IMR-90 (cell line): ENCODE results near the gene CTRB2.

ENCODE experiments used
- BHLHE40 ChIP-seq: fragments of 150-350 bp; IDR thresholded peaks from 2 replicates; pipeline ENCODE4 v1.6.1; 2016; ENCODE audit warnings: mild to moderate bottlenecking, low read depth, low read length
- CEBPB ChIP-seq: IDR thresholded peaks from 2 replicates; pipeline ENCODE4 v1.6.1; 2012; ENCODE audit warnings: low read depth, low read length, improper control_type of control experiment
- CHD1 ChIP-seq: IDR thresholded peaks from 2 replicates; pipeline ENCODE4 v1.6.1; 2012; ENCODE audit warnings: low read depth, low read length, improper control_type of control experiment
- FOS ChIP-seq: fragments of 150-350 bp; IDR thresholded peaks from 2 replicates; pipeline ENCODE4 v1.6.1; 2016; ENCODE audit warnings: low read depth, low read length
- MXI1 ChIP-seq: IDR thresholded peaks from 2 replicates; pipeline ENCODE4 v1.6.1; 2012; ENCODE audit warnings: low read depth, mild to moderate bottlenecking, low read length, moderate library complexity, borderline replicate concordance
- NFE2L2 ChIP-seq: fragments of 150-350 bp; IDR thresholded peaks from 2 replicates; pipeline ENCODE4 v1.6.1; 2016; ENCODE audit warnings: low read depth, mild to moderate bottlenecking, low read length
- POLR2A ChIP-seq: IDR thresholded peaks from 2 replicates; pipeline ENCODE4 v1.6.1; 2012; ENCODE audit warnings: mild to moderate bottlenecking, low read depth, low read length
- RAD21 ChIP-seq: IDR thresholded peaks from 2 replicates; pipeline ENCODE4 v1.6.1; 2012; ENCODE audit warnings: low read length, improper control_type of control experiment
- RCOR1 ChIP-seq: IDR thresholded peaks from 2 replicates; pipeline ENCODE4 v1.6.1; 2012; ENCODE audit warnings: mild to moderate bottlenecking, low read length, improper control_type of control experiment; ENCODE audit not compliant: insufficient replicate concordance
- RFX5 ChIP-seq: IDR thresholded peaks from 2 replicates; pipeline ENCODE4 v1.8.0; 2012; ENCODE audit warnings: low read depth, mild to moderate bottlenecking, low read length, moderate library complexity
- SMC3 ChIP-seq: fragments of 150-350 bp; IDR thresholded peaks from 2 replicates; pipeline ENCODE4 v1.6.1; 2016; ENCODE audit warnings: low read depth, mild to moderate bottlenecking, antibody characterized with exemption, low read length, moderate library complexity
- TF ChIP-seq, protein P1 (sequence below): conservative IDR thresholded peaks from 2 replicates; pipeline ENCODE4 v1.5.1; 2012; ENCODE audit warnings: mild to moderate bottlenecking, low read depth, low read length, improper control_type of control experiment
- TF ChIP-seq, protein P2 (sequence below): fragments of 150-350 bp; IDR thresholded peaks from 2 replicates; pipeline ENCODE4 v1.6.1; 2017; ENCODE audit warnings: mild to moderate bottlenecking, antibody characterized with exemption, low read length, low read depth
- TF ChIP-seq, protein P3 (sequence below): fragments of 150-350 bp; IDR thresholded peaks from 2 replicates; pipeline ENCODE4 v1.6.1; 2016; ENCODE audit warnings: low read depth, mild to moderate bottlenecking, low read length, moderate library complexity, borderline replicate concordance

DNA sequence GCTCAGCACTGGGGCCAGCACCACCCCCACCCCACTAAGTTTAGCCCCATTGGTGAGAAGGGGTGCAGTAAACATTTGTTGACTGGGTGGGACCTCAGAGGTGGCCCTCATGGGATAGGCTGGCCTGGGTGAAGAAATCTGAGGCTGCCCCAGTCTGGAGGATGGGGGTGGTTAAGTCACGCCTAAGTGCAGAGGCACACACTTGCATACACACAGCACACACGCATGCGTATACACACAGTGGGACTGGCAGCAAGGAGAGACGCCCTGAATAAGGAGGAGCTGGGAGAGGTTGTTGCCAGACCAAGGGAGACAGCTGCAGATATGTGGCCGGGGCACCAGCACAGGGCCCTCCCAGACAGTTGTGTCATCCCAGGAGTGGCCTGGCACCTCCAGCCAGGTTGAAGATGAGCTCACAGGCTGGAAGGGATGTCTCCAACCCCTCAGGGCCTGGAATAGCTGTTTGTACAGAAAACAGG is 47.4 kb upstream of the CTRB2 start:
- no peak for TF ChIP-seq SMC3
- TF ChIP-seq, protein P1, sequence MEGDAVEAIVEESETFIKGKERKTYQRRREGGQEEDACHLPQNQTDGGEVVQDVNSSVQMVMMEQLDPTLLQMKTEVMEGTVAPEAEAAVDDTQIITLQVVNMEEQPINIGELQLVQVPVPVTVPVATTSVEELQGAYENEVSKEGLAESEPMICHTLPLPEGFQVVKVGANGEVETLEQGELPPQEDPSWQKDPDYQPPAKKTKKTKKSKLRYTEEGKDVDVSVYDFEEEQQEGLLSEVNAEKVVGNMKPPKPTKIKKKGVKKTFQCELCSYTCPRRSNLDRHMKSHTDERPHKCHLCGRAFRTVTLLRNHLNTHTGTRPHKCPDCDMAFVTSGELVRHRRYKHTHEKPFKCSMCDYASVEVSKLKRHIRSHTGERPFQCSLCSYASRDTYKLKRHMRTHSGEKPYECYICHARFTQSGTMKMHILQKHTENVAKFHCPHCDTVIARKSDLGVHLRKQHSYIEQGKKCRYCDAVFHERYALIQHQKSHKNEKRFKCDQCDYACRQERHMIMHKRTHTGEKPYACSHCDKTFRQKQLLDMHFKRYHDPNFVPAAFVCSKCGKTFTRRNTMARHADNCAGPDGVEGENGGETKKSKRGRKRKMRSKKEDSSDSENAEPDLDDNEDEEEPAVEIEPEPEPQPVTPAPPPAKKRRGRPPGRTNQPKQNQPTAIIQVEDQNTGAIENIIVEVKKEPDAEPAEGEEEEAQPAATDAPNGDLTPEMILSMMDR = no peak
- TF ChIP-seq, protein P2, sequence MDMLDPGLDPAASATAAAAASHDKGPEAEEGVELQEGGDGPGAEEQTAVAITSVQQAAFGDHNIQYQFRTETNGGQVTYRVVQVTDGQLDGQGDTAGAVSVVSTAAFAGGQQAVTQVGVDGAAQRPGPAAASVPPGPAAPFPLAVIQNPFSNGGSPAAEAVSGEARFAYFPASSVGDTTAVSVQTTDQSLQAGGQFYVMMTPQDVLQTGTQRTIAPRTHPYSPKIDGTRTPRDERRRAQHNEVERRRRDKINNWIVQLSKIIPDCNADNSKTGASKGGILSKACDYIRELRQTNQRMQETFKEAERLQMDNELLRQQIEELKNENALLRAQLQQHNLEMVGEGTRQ = no peak
- no peak for TF ChIP-seq RCOR1
- peak; percentile 22; the same call in 1 of the 2 replicates for TF ChIP-seq CEBPB
- no peak for TF ChIP-seq RFX5
- TF ChIP-seq, protein P3, sequence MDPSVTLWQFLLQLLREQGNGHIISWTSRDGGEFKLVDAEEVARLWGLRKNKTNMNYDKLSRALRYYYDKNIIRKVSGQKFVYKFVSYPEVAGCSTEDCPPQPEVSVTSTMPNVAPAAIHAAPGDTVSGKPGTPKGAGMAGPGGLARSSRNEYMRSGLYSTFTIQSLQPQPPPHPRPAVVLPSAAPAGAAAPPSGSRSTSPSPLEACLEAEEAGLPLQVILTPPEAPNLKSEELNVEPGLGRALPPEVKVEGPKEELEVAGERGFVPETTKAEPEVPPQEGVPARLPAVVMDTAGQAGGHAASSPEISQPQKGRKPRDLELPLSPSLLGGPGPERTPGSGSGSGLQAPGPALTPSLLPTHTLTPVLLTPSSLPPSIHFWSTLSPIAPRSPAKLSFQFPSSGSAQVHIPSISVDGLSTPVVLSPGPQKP = no peak
- peak; percentile 22; the same call in 1 of the 2 replicates for TF ChIP-seq MXI1
- no peak for TF ChIP-seq POLR2A
- TF ChIP-seq RAD21 = no peak
- no peak for TF ChIP-seq CHD1
- TF ChIP-seq BHLHE40 = peak; percentile 48; the same call in 1 of the 2 replicates
- TF ChIP-seq NFE2L2 = no peak
- TF ChIP-seq FOS = no peak
